Uterus (tissue), 4 donors: Measurements from ENCODE around the gene SRA1. TPM values are rescaled to one million over a fixed set of nuclear protein-coding genes. Genes with fewer than 3 reads are reported as not detected.

Experiments used
- DNase-seq, 2 donors: peaks; one replicate each; pipeline ENCODE4 v3.0.0-alpha.2; 2019 to 2020
- H3K27ac ChIP-seq, 2 donors: fragments of 200-600 bp; sonication (generic); 1 replicate in 1 of 2; 2 replicates in 1 of 2; pipeline ENCODE4 v1.5.1; 2016 to 2018
- H3K27me3 ChIP-seq, 2 donors: fragments of 200-600 bp; sonication (generic); one replicate each; pipeline ENCODE4 v1.5.1; 2018 to 2019; ENCODE audit warnings: control low read depth in 1 of 2
- H3K36me3 ChIP-seq, 2 donors: fragments of 200-600 bp; sonication (generic); one replicate each; pipeline ENCODE4 v1.5.1; 2019; ENCODE audit warnings: control low read depth in 1 of 2
- H3K4me1 ChIP-seq, 2 donors: fragments of 200-600 bp; sonication (generic); one replicate each; pipeline ENCODE4 v1.5.1; 2018 to 2019; ENCODE audit warnings: control low read depth in 1 of 2
- H3K4me3 ChIP-seq, 2 donors: fragments of 200-600 bp; sonication (generic); 1 replicate in 1 of 2; 2 replicates in 1 of 2; pipeline ENCODE4 v1.5.1; 2018 to 2019; ENCODE audit warnings: mild to moderate bottlenecking in 1 of 2
- H3K9me3 ChIP-seq, 2 donors: fragments of 200-600 bp; sonication (generic); one replicate each; pipeline ENCODE4 v1.5.1; 2019; ENCODE audit warnings: control low read depth in 1 of 2
- POLR2A ChIP-seq, 2 donors: fragments of 450-650 bp; IDR thresholded peaks; one replicate each; pipeline ENCODE4 v1.6.1; 2016; ENCODE audit warnings: antibody characterized with exemption in 2 of 2, mild to moderate bottlenecking in 1 of 2, moderate library complexity in 1 of 2
- intact Hi-C: fragments of 100-400 bp; cut with DNase I; formaldehyde crosslinking; loops from one replicate; pipeline ENCODE4 v1.15.1; 2023; ENCODE audit warnings: low total_unique reads
- total RNA-seq, 4 donors: library from RNA; depleted of rRNA in 3 of 4; stranded (reverse); fragments of >200 nt in 3 of 4; gene quantifications; one replicate each; pipeline versions ENCODE4 v1.1.0 to v1.2.4, GENCODE V29; 2014 to 2023
- TF ChIP-seq, protein P1 (sequence below), 4 experiments: fragments of 200-600 bp in 2 of 4; fragments of 450-650 bp in 2 of 4; sonication (generic) in 2 of 4; IDR thresholded peaks; one replicate each; pipeline ENCODE4 v1.5.1; 2016 to 2019; ENCODE audit warnings: antibody characterized with exemption in 4 of 4, mild to moderate bottlenecking in 2 of 4, moderate library complexity in 1 of 4
- donor health status: DM: yes; HTN: yes; CAD: no.

The SRA1 gene
- total RNA-seq, 4 donors from 2014 or later = 2.6 to 32.6 (median 22.9) TPM

DNA sequence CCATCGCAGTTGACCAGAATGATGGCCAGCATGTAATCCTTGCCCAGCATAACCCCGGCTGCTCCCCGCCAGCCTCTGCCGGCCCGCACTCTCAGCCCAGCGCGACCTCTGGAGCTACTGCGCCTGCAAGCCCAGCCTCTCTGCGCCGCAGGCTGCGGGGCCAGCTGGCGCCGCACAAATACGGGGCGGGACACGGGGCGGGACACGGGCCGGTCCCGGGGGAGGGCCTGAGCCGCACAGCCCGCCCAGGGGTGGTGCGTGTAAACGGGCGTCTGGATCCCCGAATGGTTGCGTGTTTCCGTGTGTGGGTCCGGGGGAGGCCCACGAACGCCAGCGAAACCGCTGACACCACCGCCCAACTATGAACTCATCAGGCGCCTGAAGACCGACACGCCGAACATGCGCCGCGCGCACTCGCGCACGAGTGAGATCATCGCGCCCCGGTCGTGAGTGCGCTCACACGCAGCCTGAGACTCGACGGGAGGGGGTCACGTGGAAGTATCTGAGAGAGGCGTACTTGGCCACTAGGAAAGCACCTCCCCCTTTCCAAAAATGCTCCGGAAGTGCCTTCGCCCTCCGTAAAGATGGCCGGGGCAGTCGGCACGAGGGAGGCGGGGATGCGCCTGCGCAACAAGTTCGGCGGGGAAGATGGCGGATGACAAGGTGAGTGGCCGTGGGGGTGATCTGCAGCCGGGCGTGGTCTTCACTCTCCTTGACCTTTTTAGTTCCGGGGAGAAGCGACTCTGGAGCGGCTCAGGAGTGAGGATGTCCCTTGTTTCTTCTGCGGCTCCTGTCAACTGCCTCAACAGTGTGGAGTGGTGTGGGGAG, 7.1 kb upstream of the SRA1 start, which contains the start of the genes APBB3 and SLC35A4:
APBB3 (minus strand) TSS at position 403 of the 828 bp plus-strand sequence; CDS start at position 50, 353 bp downstream.
SLC35A4 (plus strand) TSS at position 633 of the 828 bp plus-strand sequence. CDS start 2,342 bp downstream, outside the sequence.
- intact Hi-C loops = no loop called here
- peak; percentile 76 to 88 for TF ChIP-seq POLR2A (IDR thresholded peaks at IDR 0.05)
- TF ChIP-seq, protein P1, sequence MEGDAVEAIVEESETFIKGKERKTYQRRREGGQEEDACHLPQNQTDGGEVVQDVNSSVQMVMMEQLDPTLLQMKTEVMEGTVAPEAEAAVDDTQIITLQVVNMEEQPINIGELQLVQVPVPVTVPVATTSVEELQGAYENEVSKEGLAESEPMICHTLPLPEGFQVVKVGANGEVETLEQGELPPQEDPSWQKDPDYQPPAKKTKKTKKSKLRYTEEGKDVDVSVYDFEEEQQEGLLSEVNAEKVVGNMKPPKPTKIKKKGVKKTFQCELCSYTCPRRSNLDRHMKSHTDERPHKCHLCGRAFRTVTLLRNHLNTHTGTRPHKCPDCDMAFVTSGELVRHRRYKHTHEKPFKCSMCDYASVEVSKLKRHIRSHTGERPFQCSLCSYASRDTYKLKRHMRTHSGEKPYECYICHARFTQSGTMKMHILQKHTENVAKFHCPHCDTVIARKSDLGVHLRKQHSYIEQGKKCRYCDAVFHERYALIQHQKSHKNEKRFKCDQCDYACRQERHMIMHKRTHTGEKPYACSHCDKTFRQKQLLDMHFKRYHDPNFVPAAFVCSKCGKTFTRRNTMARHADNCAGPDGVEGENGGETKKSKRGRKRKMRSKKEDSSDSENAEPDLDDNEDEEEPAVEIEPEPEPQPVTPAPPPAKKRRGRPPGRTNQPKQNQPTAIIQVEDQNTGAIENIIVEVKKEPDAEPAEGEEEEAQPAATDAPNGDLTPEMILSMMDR (IDR thresholded peaks at IDR 0.05) = peak in 1 of 4 experiments; percentile 29
- Histone ChIP-seq H3K9me3 (no peaks in the 10 kb centered on the region), H3K27me3 (no peaks in the 10 kb centered on the region), H3K4me1 (peaks cover 8 to 17% of the 10 kb centered on the region in 2 donors), H3K4me3 (peak within 1 kb of the TSS; percentile 52 to 82), H3K36me3 (no peaks in the 10 kb centered on the region), H3K27ac (peak within 1 kb of the TSS; percentile 81 to 94)
- peak; percentile 97 to 98 for DNase-seq

DNA sequence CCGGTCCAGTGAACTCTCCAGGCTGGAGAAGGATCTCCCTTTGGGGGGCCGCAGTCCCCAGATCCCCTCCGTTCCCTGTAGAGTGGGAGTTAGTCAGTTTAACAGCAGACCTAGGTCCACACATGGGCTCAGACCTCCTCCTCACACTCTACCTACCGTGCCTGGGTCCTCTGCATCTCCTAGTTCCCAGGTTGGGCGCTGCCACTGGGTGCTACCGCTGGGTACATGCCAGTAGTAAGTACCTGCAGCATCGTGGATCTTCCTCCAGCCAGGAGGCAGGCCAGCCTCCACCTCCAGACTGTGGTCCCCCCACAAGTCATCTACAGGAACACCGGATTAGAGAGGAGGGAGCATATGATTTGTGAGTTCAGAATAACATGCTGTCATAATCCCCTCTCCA, 6.3 kb upstream of the SRA1 start:
- no peaks in the 10 kb centered on the region for H3K9me3 ChIP-seq
- H3K36me3 ChIP-seq = no peaks in the 10 kb centered on the region
- peaks cover 8 to 17% of the 10 kb centered on the region in 2 donors for H3K4me1 ChIP-seq
- H3K27me3 ChIP-seq = no peaks in the 10 kb centered on the region
- peak in 1 of 2 donors; percentile 45 for DNase-seq
- peak overlapping the region; percentile 52 to 82 for H3K4me3 ChIP-seq
- intact Hi-C loops = no loop called here
- H3K27ac ChIP-seq = peak overlapping the region; percentile 81 to 94
- TF ChIP-seq POLR2A (IDR thresholded peaks at IDR 0.05) = no peak
- TF ChIP-seq, protein P1 (IDR thresholded peaks at IDR 0.05) = no peak

DNA sequence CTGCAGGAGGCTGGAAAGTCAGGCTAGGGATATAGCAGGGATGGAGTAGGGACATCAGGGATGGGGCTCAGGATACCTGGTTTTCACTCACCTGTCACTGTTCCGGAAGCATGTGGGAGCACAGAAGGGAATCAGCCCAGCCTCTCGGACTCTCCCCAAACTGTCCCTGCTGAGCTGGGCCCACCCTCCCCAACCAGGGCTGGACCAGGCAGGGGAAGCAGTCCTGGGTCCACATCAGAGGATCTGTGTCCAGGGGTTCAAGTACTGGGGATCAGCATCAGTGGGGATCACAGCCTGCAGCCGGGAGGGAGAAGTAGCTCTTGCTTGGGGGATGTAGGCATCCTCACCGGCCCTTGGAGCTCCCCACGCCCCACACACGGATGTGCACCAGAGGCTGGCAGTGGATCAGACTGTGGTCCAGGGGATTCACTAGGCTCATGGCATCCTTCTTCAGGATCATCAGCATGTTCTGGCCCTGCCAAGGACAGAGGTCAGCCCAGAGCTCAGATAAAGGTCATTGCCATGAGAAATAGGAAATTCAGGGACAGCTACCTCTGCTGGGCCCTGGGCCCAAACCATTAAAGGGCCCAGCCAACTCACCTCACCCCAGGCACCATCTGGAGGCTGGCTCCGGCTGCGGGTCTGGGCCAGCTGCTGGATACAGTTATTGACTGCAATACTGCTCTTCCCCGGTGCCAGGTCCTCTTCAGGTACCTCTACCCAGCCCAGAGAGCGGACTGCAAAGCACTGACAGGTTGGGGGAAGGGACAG, 4.7 kb upstream of the SRA1 start:
- intact Hi-C loops = no loop called here
- Histone ChIP-seq H3K27me3 (no peaks in the 10 kb centered on the region), H3K4me1 (peaks cover 8 to 17% of the 10 kb centered on the region in 2 donors), H3K4me3 (no peak overlapping the region), H3K36me3 (no peaks in the 10 kb centered on the region), H3K27ac (no peak overlapping the region), H3K9me3 (no peaks in the 10 kb centered on the region)
- no peak for TF ChIP-seq POLR2A (IDR thresholded peaks at IDR 0.05)
- TF ChIP-seq, protein P1 (IDR thresholded peaks at IDR 0.05) = no peak
- DNase-seq = no peak

DNA sequence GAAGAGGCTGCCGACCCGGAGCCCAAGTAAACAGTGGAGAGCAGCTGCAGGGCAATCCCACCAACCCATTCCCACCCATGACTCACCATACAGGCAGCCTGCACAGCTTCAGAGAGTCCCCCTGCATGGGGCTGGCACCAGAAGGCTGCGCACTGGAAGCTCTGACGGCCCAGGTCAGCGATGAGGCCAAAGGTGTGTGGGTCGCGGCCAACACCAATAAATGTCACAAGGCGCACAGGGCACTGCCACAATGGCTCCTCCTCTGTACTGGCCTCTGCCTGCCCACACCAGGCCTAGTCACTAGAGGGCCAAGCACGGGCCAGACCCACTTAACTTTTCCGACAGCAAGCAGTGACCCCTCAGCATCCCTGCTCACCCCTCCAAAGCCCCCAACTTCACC, 3.0 kb upstream of the SRA1 start:
- Histone ChIP-seq H3K36me3 (no peaks in the 10 kb centered on the region), H3K4me3 (no peak overlapping the region), H3K4me1 (peaks cover 0 to 19% of the 10 kb centered on the region in 2 donors), H3K9me3 (no peaks in the 10 kb centered on the region), H3K27me3 (no peaks in the 10 kb centered on the region), H3K27ac (no peak overlapping the region)
- intact Hi-C loops = no loop called here
- TF ChIP-seq POLR2A (IDR thresholded peaks at IDR 0.05) = no peak
- TF ChIP-seq, protein P1 (IDR thresholded peaks at IDR 0.05) = no peak
- no peak for DNase-seq
